Stomach (tissue), 4 donors: ENCODE data around the gene RNF20.

ENCODE experiments used
- CTCF ChIP-seq, 7 experiments: fragments of 450-650 bp in 4 of 7; fragments of 200-600 bp in 3 of 7; sonication (generic) in 3 of 7; IDR thresholded peaks; one replicate each; pipeline ENCODE4 v1.5.1; 2016 to 2019; ENCODE audit warnings: antibody characterized with exemption in 7 of 7, control low read depth in 2 of 7, mild to moderate bottlenecking in 1 of 7
- EP300 ChIP-seq: sonication (generic); formaldehyde crosslinking; IDR thresholded peaks from one replicate; pipeline ENCODE4 v1.6.1; 2017; ENCODE audit warnings: antibody characterized with exemption
- POLR2A ChIP-seq, 4 donors: fragments of 450-650 bp; IDR thresholded peaks; one replicate each; pipeline ENCODE4 v1.6.1; 2016; ENCODE audit warnings: antibody characterized with exemption in 4 of 4, control low read depth in 2 of 4, mild to moderate bottlenecking in 1 of 4, moderate library complexity in 1 of 4

DNA sequence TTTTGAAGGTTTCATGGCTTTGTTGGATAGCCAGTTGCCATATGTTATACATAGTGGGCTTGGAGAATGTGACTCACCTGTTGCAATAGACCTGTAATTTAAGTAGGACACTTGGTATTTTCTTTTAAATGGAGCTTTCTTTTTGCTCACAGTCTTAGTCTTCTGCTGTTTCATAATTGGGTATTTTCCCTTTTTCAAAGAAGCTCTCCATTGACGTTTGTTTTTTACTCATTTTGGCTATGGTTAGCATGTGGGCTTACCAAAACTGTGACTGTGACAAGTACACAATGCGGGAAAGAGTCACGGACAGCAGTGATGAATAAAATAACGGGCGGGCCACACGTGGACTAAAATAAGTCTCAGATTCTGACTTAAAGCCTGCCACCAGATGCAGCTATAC, 23.2 kb upstream of the RNF20 start:
- no peak for TF ChIP-seq CTCF (IDR thresholded peaks at IDR 0.05)
- no peak for TF ChIP-seq EP300
- no peak for TF ChIP-seq POLR2A (IDR thresholded peaks at IDR 0.05)
